HUES64 (cell line): Measurements from ENCODE around the gene TIRAP.

Source experiments
- H3K27ac ChIP-seq: 2 replicates; pipeline ENCODE4 v1.7.0; 2013; ENCODE audit warnings: low read depth, low read length, inconsistent platforms
- H3K27me3 ChIP-seq: 2 replicates; pipeline ENCODE4 v1.6.1; 2013; ENCODE audit warnings: mild to moderate bottlenecking, low read length; ENCODE audit not compliant: insufficient read depth
- H3K36me3 ChIP-seq: 2 replicates; pipeline ENCODE4 v1.6.1; 2013; ENCODE audit warnings: mild to moderate bottlenecking, low read length; ENCODE audit not compliant: insufficient read depth
- H3K4me1 ChIP-seq: 2 replicates; pipeline ENCODE4 v1.6.1; 2013; ENCODE audit warnings: mild to moderate bottlenecking, low read length, moderate library complexity; ENCODE audit not compliant: insufficient read depth
- H3K4me3 ChIP-seq: 2 replicates; pipeline ENCODE4 v1.5.1; 2013; ENCODE audit warnings: mild to moderate bottlenecking, low read length, moderate library complexity
- H3K9ac ChIP-seq: 2 replicates; pipeline ENCODE4 v1.6.1; 2013; ENCODE audit warnings: mild to moderate bottlenecking, low read depth, low read length
- H3K9me3 ChIP-seq: 2 replicates; pipeline ENCODE4 v1.6.1; 2013; ENCODE audit warnings: low read depth, low read length; ENCODE audit not compliant: insufficient read depth
- WGBS: fragments of 150-250, 120-280 bp; methylation state at CpG from one replicate; pipeline ENCODE4 v1.1.7; 2013; ENCODE audit warnings: missing lambda C conversion rate; 5-methylcytosine and 5-hydroxymethylcytosine counted together

TIRAP gene

GRCh38 chr11:126336671-126337101 is 53.8 kb downstream of the TIRAP start:
- Histone ChIP-seq H3K4me3 (no peak overlapping the region), H3K9me3 (no peaks in the 10 kb centered on the region), H3K4me1 (no peaks in the 10 kb centered on the region; the same call in 1 of the 2 replicates), H3K27ac (no peak overlapping the region), H3K27me3 (no peaks in the 10 kb centered on the region), H3K9ac (no peak overlapping the region), H3K36me3 (peaks cover 42% of the 10 kb centered on the region)
- 86% methylated on average over 9 of the region's 9 CpGs for WGBS

- Histone ChIP-seq H3K27ac (no peak overlapping the region), H3K4me3 (no peak overlapping the region)
Measured at GRCh38 chr11:126337126-126337473, 54.2 kb downstream of the TIRAP start.

GRCh38 chr11:126337474-126338241 is 54.8 kb downstream of the TIRAP start:
- Histone ChIP-seq H3K9me3 (no peaks in the 10 kb centered on the region), H3K27me3 (no peaks in the 10 kb centered on the region), H3K27ac (no peak overlapping the region), H3K9ac (no peak overlapping the region), H3K4me3 (no peak overlapping the region), H3K4me1 (no peaks in the 10 kb centered on the region; the same call in 1 of the 2 replicates), H3K36me3 (peaks cover 34% of the 10 kb centered on the region)
- WGBS = 94% methylated on average over 15 of the region's 15 CpGs

More at GRCh38 chr11:126337126-126337473, 54.2 kb downstream of the TIRAP start:
- no peaks in the 10 kb centered on the region for H3K27me3 ChIP-seq
- no peak overlapping the region for H3K9ac ChIP-seq
- H3K36me3 ChIP-seq = peaks cover 37% of the 10 kb centered on the region
- H3K9me3 ChIP-seq = no peaks in the 10 kb centered on the region
- 96% methylated on average over 4 of the region's 4 CpGs for WGBS
- no peaks in the 10 kb centered on the region; the same call in 1 of the 2 replicates for H3K4me1 ChIP-seq

GRCh38 chr11:126338346-126339055 is 55.6 kb downstream of the TIRAP start:
- H3K27ac ChIP-seq = no peak overlapping the region
- WGBS = 91% methylated on average over 7 of the region's 7 CpGs
- peaks cover 35% of the 10 kb centered on the region for H3K36me3 ChIP-seq
- no peaks in the 10 kb centered on the region for H3K9me3 ChIP-seq
- H3K27me3 ChIP-seq = no peaks in the 10 kb centered on the region
- H3K4me1 ChIP-seq = no peaks in the 10 kb centered on the region; the same call in 1 of the 2 replicates
- no peak overlapping the region for H3K9ac ChIP-seq
- no peak overlapping the region for H3K4me3 ChIP-seq

GRCh38 chr11:126339073-126339862 is 56.4 kb downstream of the TIRAP start:
- H3K27ac ChIP-seq = no peak overlapping the region
- H3K9ac ChIP-seq = no peak overlapping the region
- peaks cover 42% of the 10 kb centered on the region for H3K36me3 ChIP-seq
- H3K27me3 ChIP-seq = no peaks in the 10 kb centered on the region
- no peaks in the 10 kb centered on the region; the same call in 1 of the 2 replicates for H3K4me1 ChIP-seq
- H3K4me3 ChIP-seq = no peak overlapping the region
- 91% methylated on average over 15 of the region's 15 CpGs for WGBS
- H3K9me3 ChIP-seq = no peaks in the 10 kb centered on the region

GRCh38 chr11:126339863-126340434 is 57.1 kb downstream of the TIRAP start:
- H3K27me3 ChIP-seq = no peaks in the 10 kb centered on the region
- no peak overlapping the region for H3K27ac ChIP-seq
- H3K4me3 ChIP-seq = no peak overlapping the region
- peaks cover 5% of the 10 kb centered on the region for H3K4me1 ChIP-seq
- H3K9ac ChIP-seq = no peak overlapping the region
- H3K36me3 ChIP-seq = peaks cover 45% of the 10 kb centered on the region
- no peaks in the 10 kb centered on the region for H3K9me3 ChIP-seq
- 83% methylated on average over 11 of the region's 11 CpGs for WGBS

GRCh38 chr11:126340960-126341606 is 58.2 kb downstream of the TIRAP start:
- peaks cover 46% of the 10 kb centered on the region for H3K36me3 ChIP-seq
- H3K4me3 ChIP-seq = no peak overlapping the region
- no peak overlapping the region for H3K9ac ChIP-seq
- H3K27me3 ChIP-seq = no peaks in the 10 kb centered on the region
- 90% methylated on average over 7 of the region's 7 CpGs for WGBS
- H3K9me3 ChIP-seq = no peaks in the 10 kb centered on the region
- peaks cover 11% of the 10 kb centered on the region for H3K4me1 ChIP-seq
- no peak overlapping the region for H3K27ac ChIP-seq

GRCh38 chr11:126341760-126342161 is 58.9 kb downstream of the TIRAP start:
- H3K27ac ChIP-seq = no peak overlapping the region

GRCh38 chr11:126343051-126343450 is 60.2 kb downstream of the TIRAP start:
- H3K4me1 ChIP-seq = peaks cover 22% of the 10 kb centered on the region
- peaks cover 44% of the 10 kb centered on the region for H3K36me3 ChIP-seq
- WGBS = 94% methylated on average over 16 of the region's 16 CpGs
- H3K9me3 ChIP-seq = no peaks in the 10 kb centered on the region
- no peak overlapping the region for H3K27ac ChIP-seq
- no peak overlapping the region for H3K4me3 ChIP-seq
- H3K27me3 ChIP-seq = no peaks in the 10 kb centered on the region
- no peak overlapping the region for H3K9ac ChIP-seq

More at GRCh38 chr11:126341760-126342161, 58.9 kb downstream of the TIRAP start:
- Histone ChIP-seq H3K4me3 (no peak overlapping the region), H3K36me3 (peaks cover 46% of the 10 kb centered on the region), H3K9ac (no peak overlapping the region), H3K4me1 (peaks cover 18% of the 10 kb centered on the region), H3K9me3 (no peaks in the 10 kb centered on the region), H3K27me3 (no peaks in the 10 kb centered on the region)
- WGBS = 88% methylated on average over 3 of the region's 3 CpGs
